ENCODE measurements around the gene SOS2. TPM values are rescaled to one million over a fixed set of nuclear protein-coding genes. Genes with fewer than 3 reads are reported as not detected.
"Not testable (repeated sequence)": the region's sequence is repeated elsewhere in the genome, so short reads cannot be mapped to it uniquely, and the experiment has no call there.

The SOS2 gene
- polyA plus RNA-seq, 1 donor = 26.3 TPM

- not testable (repeated sequence) for DNase-seq; H3K9me3 ChIP-seq (ENCODE audit: control insufficient read depth, low read depth, low read length); H3K4me1 ChIP-seq (ENCODE audit: control insufficient read depth, insufficient read depth, low read length); H3K27me3 ChIP-seq (ENCODE audit: control insufficient read depth, insufficient read depth, low read length); H3K4me3 ChIP-seq (ENCODE audit: low read length); H3K36me3 ChIP-seq (ENCODE audit: control insufficient read depth, insufficient read depth, low read length); H3K27ac ChIP-seq (ENCODE audit: low read length)
- WGBS (ENCODE audit: insufficient coverage, low lambda C conversion rate) = no CpG with 5 or more reads among the region's 32 CpGs
These were observed 157.7 kb downstream of the SOS2 start for GRCh38 chr14:50073663-50074062.

GRCh38 chr14:50072395-50072794 is 159.0 kb downstream of the SOS2 start:
- H3K36me3 ChIP-seq (ENCODE audit: control insufficient read depth, insufficient read depth, low read length) = no peaks in the 10 kb centered on the region
- no peak overlapping the region for H3K4me3 ChIP-seq (ENCODE audit: low read length)
- WGBS (ENCODE audit: insufficient coverage, low lambda C conversion rate) = no CpG with 5 or more reads among the region's 1 CpG
- H3K4me1 ChIP-seq (ENCODE audit: control insufficient read depth, insufficient read depth, low read length) = peaks cover 4% of the 10 kb centered on the region
- H3K27ac ChIP-seq (ENCODE audit: low read length) = no peak overlapping the region
- DNase-seq = no peak
- no peaks in the 10 kb centered on the region for H3K27me3 ChIP-seq (ENCODE audit: control insufficient read depth, insufficient read depth, low read length)
- H3K9me3 ChIP-seq (ENCODE audit: control insufficient read depth, low read depth, low read length) = no peaks in the 10 kb centered on the region

- WGBS (ENCODE audit: insufficient coverage, low lambda C conversion rate) = 60% methylated on average over 1 of the region's 13 CpGs
- Histone ChIP-seq H3K4me1 (ENCODE audit: control insufficient read depth, insufficient read depth, low read length) (peaks cover 4% of the 10 kb centered on the region), H3K4me3 (ENCODE audit: low read length) (no peak overlapping the region), H3K9me3 (ENCODE audit: control insufficient read depth, low read depth, low read length) (no peaks in the 10 kb centered on the region), H3K36me3 (ENCODE audit: control insufficient read depth, insufficient read depth, low read length) (no peaks in the 10 kb centered on the region), H3K27ac (ENCODE audit: low read length) (no peak overlapping the region), H3K27me3 (ENCODE audit: control insufficient read depth, insufficient read depth, low read length) (no peaks in the 10 kb centered on the region)
- no peak for DNase-seq
These were observed 160.4 kb downstream of the SOS2 start for GRCh38 chr14:50070840-50071548.

GRCh38 chr14:50070230-50070629 is 161.1 kb downstream of the SOS2 start:
- peaks cover 4% of the 10 kb centered on the region for H3K4me1 ChIP-seq (ENCODE audit: control insufficient read depth, insufficient read depth, low read length)
- H3K9me3 ChIP-seq (ENCODE audit: control insufficient read depth, low read depth, low read length) = no peaks in the 10 kb centered on the region
- WGBS (ENCODE audit: insufficient coverage, low lambda C conversion rate) = 75% methylated on average over 1 of the region's 3 CpGs
- H3K27ac ChIP-seq (ENCODE audit: low read length) = no peak overlapping the region
- H3K36me3 ChIP-seq (ENCODE audit: control insufficient read depth, insufficient read depth, low read length) = no peaks in the 10 kb centered on the region
- no peaks in the 10 kb centered on the region for H3K27me3 ChIP-seq (ENCODE audit: control insufficient read depth, insufficient read depth, low read length)
- DNase-seq = no peak
- no peak overlapping the region for H3K4me3 ChIP-seq (ENCODE audit: low read length)

- Histone ChIP-seq H3K36me3 (ENCODE audit: control insufficient read depth, insufficient read depth, low read length) (no peaks in the 10 kb centered on the region), H3K27ac (ENCODE audit: low read length) (no peak overlapping the region), H3K4me3 (ENCODE audit: low read length) (no peak overlapping the region), H3K27me3 (ENCODE audit: control insufficient read depth, insufficient read depth, low read length) (no peaks in the 10 kb centered on the region), H3K4me1 (ENCODE audit: control insufficient read depth, insufficient read depth, low read length) (peaks cover 4% of the 10 kb centered on the region), H3K9me3 (ENCODE audit: control insufficient read depth, low read depth, low read length) (no peaks in the 10 kb centered on the region)
- 17% methylated on average over 1 of the region's 2 CpGs for WGBS (ENCODE audit: insufficient coverage, low lambda C conversion rate)
- peak; percentile 8 to 53 for DNase-seq
These were observed 162.1 kb downstream of the SOS2 start for GRCh38 chr14:50069325-50069724.

GRCh38 chr14:50068496-50068895 is 162.9 kb downstream of the SOS2 start:
- H3K27ac ChIP-seq (ENCODE audit: low read length) = no peak overlapping the region
- H3K4me3 ChIP-seq (ENCODE audit: low read length) = no peak overlapping the region
- no peaks in the 10 kb centered on the region for H3K9me3 ChIP-seq (ENCODE audit: control insufficient read depth, low read depth, low read length)
- no CpG with 5 or more reads among the region's 7 CpGs for WGBS (ENCODE audit: insufficient coverage, low lambda C conversion rate)
- H3K36me3 ChIP-seq (ENCODE audit: control insufficient read depth, insufficient read depth, low read length) = no peaks in the 10 kb centered on the region
- H3K27me3 ChIP-seq (ENCODE audit: control insufficient read depth, insufficient read depth, low read length) = no peaks in the 10 kb centered on the region
- peaks cover 7% of the 10 kb centered on the region for H3K4me1 ChIP-seq (ENCODE audit: control insufficient read depth, insufficient read depth, low read length)
- no peak for DNase-seq

GRCh38 chr14:50067723-50068495 is 163.5 kb downstream of the SOS2 start:
- H3K27me3 ChIP-seq (ENCODE audit: control insufficient read depth, insufficient read depth, low read length) = no peaks in the 10 kb centered on the region
- DNase-seq = no peak
- H3K36me3 ChIP-seq (ENCODE audit: control insufficient read depth, insufficient read depth, low read length) = no peaks in the 10 kb centered on the region
- peaks cover 11% of the 10 kb centered on the region for H3K4me1 ChIP-seq (ENCODE audit: control insufficient read depth, insufficient read depth, low read length)
- H3K27ac ChIP-seq (ENCODE audit: low read length) = no peak overlapping the region
- no CpG with 5 or more reads among the region's 8 CpGs for WGBS (ENCODE audit: insufficient coverage, low lambda C conversion rate)
- H3K9me3 ChIP-seq (ENCODE audit: control insufficient read depth, low read depth, low read length) = no peaks in the 10 kb centered on the region
- no peak overlapping the region for H3K4me3 ChIP-seq (ENCODE audit: low read length)

Other genes starting within 250 kb of the SOS2 start
- 13.1 TPM for gene VCPKMT, start 115.0 kb downstream of the SOS2 start, polyA plus RNA-seq
- gene L2HGDH, start 80.7 kb upstream of the SOS2 start, polyA plus RNA-seq = 8.6 TPM
- 17.7 TPM for gene DMAC2L, start 80.7 kb upstream of the SOS2 start, polyA plus RNA-seq
- 4.6 TPM for gene CDKL1, start 165.3 kb upstream of the SOS2 start, polyA plus RNA-seq

Data from large intestine (tissue), 3 donors.